Suprapubic skin (tissue), 4 donors: ENCODE results near the gene SMYD3. TPM values are rescaled to one million over a fixed set of nuclear protein-coding genes. Genes with fewer than 3 reads are reported as not detected.

Source experiments
- DNase-seq, 2 donors: peaks; one replicate each; pipeline ENCODE4 v3.0.0-alpha.2; 2019; ENCODE audit warnings: low spot score in 2 of 2
- H3K27ac ChIP-seq: fragments of 200-600 bp; sonication (generic); one replicate; pipeline ENCODE4 v1.5.1; 2019
- H3K27me3 ChIP-seq: fragments of 200-600 bp; sonication (generic); one replicate; pipeline ENCODE4 v1.5.1; 2019
- H3K36me3 ChIP-seq: fragments of 200-600 bp; sonication (generic); one replicate; pipeline ENCODE4 v1.5.1; 2019
- H3K4me1 ChIP-seq: fragments of 200-600 bp; sonication (generic); one replicate; pipeline ENCODE4 v1.5.1; 2019
- H3K4me3 ChIP-seq: fragments of 200-600 bp; sonication (generic); one replicate; pipeline ENCODE4 v1.5.1; 2019; ENCODE audit warnings: mild to moderate bottlenecking
- H3K9me3 ChIP-seq: fragments of 200-600 bp; sonication (generic); one replicate; pipeline ENCODE4 v1.5.1; 2019
- EP300 ChIP-seq: sonication (generic); formaldehyde crosslinking; IDR thresholded peaks from one replicate; pipeline ENCODE4 v1.6.1; 2017; ENCODE audit warnings: antibody characterized with exemption
- POLR2A ChIP-seq, 2 donors: fragments of 450-650 bp; IDR thresholded peaks; one replicate each; pipeline ENCODE4 v1.6.1; 2017; ENCODE audit warnings: antibody characterized with exemption in 2 of 2, mild to moderate bottlenecking in 2 of 2, moderate library complexity in 2 of 2
- POLR2AphosphoS5 ChIP-seq, 3 donors: sonication (generic); formaldehyde crosslinking; IDR thresholded peaks; one replicate each; pipeline ENCODE4 v1.6.1; 2017; ENCODE audit warnings: antibody characterized with exemption in 3 of 3
- WGBS: methylation state at CpG from one replicate; pipeline ENCODE4 v1.1.5; 2018; 5-methylcytosine and 5-hydroxymethylcytosine counted together
- total RNA-seq, 4 donors: library from RNA; depleted of rRNA; stranded (reverse); fragments of >200 nt; gene quantifications; one replicate each; pipeline ENCODE4 v1.1.0, GENCODE V29; 2016
- TF ChIP-seq, protein P1 (sequence below), 2 donors: fragments of 200-600 bp in 1 of 2; fragments of 450-650 bp in 1 of 2; sonication (generic) in 1 of 2; IDR thresholded peaks; one replicate each; pipeline ENCODE4 v1.5.1; 2016 to 2019; ENCODE audit warnings: antibody characterized with exemption in 2 of 2, mild to moderate bottlenecking in 1 of 2, moderate library complexity in 1 of 2

The SMYD3 gene
- total RNA-seq, 4 donors from 2014 or later, result 14.5 to 33.6 (median 18.9) TPM

DNA sequence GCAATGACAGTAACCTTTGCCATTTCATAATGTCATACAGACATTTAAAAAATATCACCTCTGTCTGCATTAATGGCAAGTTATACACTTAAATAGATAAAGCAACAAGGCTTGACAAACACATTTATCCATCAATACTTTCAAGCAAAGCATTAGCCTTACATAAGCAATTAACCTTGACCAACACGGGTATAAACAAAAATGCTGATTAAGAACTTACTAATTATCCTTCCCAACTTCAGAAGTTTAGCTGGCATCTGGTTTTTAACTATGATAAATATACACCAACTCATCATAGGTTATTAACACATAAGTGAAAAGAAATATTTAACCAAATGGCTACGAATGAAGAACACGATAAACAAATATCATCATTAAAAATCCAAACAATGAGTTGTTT, 188.5 kb downstream of the SMYD3 start:
- WGBS, result 86% methylated on average over 3 of the region's 3 CpGs
- TF ChIP-seq EP300 (no peak), POLR2A (IDR thresholded peaks at IDR 0.05) (no peak)
- TF ChIP-seq, protein P1, sequence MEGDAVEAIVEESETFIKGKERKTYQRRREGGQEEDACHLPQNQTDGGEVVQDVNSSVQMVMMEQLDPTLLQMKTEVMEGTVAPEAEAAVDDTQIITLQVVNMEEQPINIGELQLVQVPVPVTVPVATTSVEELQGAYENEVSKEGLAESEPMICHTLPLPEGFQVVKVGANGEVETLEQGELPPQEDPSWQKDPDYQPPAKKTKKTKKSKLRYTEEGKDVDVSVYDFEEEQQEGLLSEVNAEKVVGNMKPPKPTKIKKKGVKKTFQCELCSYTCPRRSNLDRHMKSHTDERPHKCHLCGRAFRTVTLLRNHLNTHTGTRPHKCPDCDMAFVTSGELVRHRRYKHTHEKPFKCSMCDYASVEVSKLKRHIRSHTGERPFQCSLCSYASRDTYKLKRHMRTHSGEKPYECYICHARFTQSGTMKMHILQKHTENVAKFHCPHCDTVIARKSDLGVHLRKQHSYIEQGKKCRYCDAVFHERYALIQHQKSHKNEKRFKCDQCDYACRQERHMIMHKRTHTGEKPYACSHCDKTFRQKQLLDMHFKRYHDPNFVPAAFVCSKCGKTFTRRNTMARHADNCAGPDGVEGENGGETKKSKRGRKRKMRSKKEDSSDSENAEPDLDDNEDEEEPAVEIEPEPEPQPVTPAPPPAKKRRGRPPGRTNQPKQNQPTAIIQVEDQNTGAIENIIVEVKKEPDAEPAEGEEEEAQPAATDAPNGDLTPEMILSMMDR (IDR thresholded peaks at IDR 0.05), result no peak
- H3K36me3 ChIP-seq, result no peaks in the 10 kb centered on the region
- no peaks in the 10 kb centered on the region for H3K9me3 ChIP-seq
- H3K27ac ChIP-seq, result no peak overlapping the region
- no peak for DNase-seq
- H3K27me3 ChIP-seq, result no peaks in the 10 kb centered on the region
- H3K4me3 ChIP-seq, result no peak overlapping the region
- no peaks in the 10 kb centered on the region for H3K4me1 ChIP-seq

- H3K27ac ChIP-seq, result no peak overlapping the region
- no peaks in the 10 kb centered on the region for H3K9me3 ChIP-seq
- H3K4me1 ChIP-seq, result no peaks in the 10 kb centered on the region
- H3K4me3 ChIP-seq, result no peak overlapping the region
- H3K36me3 ChIP-seq, result no peaks in the 10 kb centered on the region
- H3K27me3 ChIP-seq, result no peaks in the 10 kb centered on the region
- no peak for DNase-seq
- TF ChIP-seq POLR2AphosphoS5 (IDR thresholded peaks at IDR 0.05), result no peak
- TF ChIP-seq EP300, result no peak
- TF ChIP-seq, protein P1 (IDR thresholded peaks at IDR 0.05), result no peak
- no peak for TF ChIP-seq POLR2A (IDR thresholded peaks at IDR 0.05)
Observed at GRCh38 chr1:246318036-246318359, 189.1 kb downstream of the SMYD3 start.

GRCh38 chr1:246317332-246318035, 189.6 kb downstream of the SMYD3 start:
- Histone ChIP-seq H3K27me3 (no peaks in the 10 kb centered on the region), H3K4me3 (no peak overlapping the region), H3K9me3 (no peaks in the 10 kb centered on the region), H3K27ac (no peak overlapping the region), H3K36me3 (no peaks in the 10 kb centered on the region), H3K4me1 (no peaks in the 10 kb centered on the region)
- no peak for TF ChIP-seq POLR2AphosphoS5 (IDR thresholded peaks at IDR 0.05)
- no peak for TF ChIP-seq EP300
- TF ChIP-seq, protein P1 (IDR thresholded peaks at IDR 0.05), result no peak
- no peak for TF ChIP-seq POLR2A (IDR thresholded peaks at IDR 0.05)
- WGBS, result 95% methylated on average over 4 of the region's 4 CpGs
- no peak for DNase-seq

DNA sequence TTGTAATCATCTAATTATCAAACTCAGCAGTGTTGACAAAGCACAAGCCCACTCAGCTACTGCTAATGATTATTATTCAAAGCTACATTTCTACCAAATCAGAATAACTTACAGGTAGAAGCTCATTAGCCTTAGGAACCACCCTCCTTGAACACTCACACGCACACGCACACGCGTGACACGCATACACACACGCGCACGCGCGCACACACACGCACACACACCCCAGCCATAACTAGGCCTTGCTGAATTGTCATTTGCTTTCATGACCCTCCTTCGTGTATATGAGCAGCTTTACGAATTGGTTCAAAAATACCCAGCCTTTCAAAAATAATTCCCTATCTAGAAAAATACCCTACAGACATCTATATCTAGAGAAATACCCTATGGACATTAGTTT, 195.6 kb downstream of the SMYD3 start:
- no peaks in the 10 kb centered on the region for H3K36me3 ChIP-seq

GRCh38 chr1:246309247-246309884, 197.7 kb downstream of the SMYD3 start:
- Histone ChIP-seq H3K4me1 (no peaks in the 10 kb centered on the region), H3K4me3 (no peak overlapping the region), H3K27ac (no peak overlapping the region), H3K27me3 (no peaks in the 10 kb centered on the region), H3K36me3 (no peaks in the 10 kb centered on the region), H3K9me3 (no peaks in the 10 kb centered on the region)
- WGBS, result 92% methylated on average over 3 of the region's 3 CpGs
- no peak for DNase-seq
- TF ChIP-seq POLR2A (IDR thresholded peaks at IDR 0.05) (no peak), POLR2AphosphoS5 (IDR thresholded peaks at IDR 0.05) (no peak), EP300 (no peak)
- TF ChIP-seq, protein P1 (IDR thresholded peaks at IDR 0.05), result no peak

More for the DNA sequence above, 195.6 kb downstream of the SMYD3 start:
- Histone ChIP-seq H3K4me3 (no peak overlapping the region), H3K27me3 (no peaks in the 10 kb centered on the region), H3K4me1 (no peaks in the 10 kb centered on the region), H3K9me3 (no peaks in the 10 kb centered on the region), H3K27ac (no peak overlapping the region)
- TF ChIP-seq, protein P1 (IDR thresholded peaks at IDR 0.05), result no peak
- TF ChIP-seq EP300 (no peak), POLR2A (IDR thresholded peaks at IDR 0.05) (no peak)
- no peak for DNase-seq
- 89% methylated on average over 13 of the region's 13 CpGs for WGBS
